NB4 (cell line): ENCODE data around the gene SCIMP.
"Not testable (repeated sequence)": the region's sequence is repeated elsewhere in the genome, so short reads cannot be mapped to it uniquely, and the experiment has no call there.

Experiments used
- CTCF ChIP-seq: IDR thresholded peaks from one replicate; pipeline ENCODE4 v1.5.1; 2012; ENCODE audit warnings: low read depth, low read length
- POLR2A ChIP-seq: IDR thresholded peaks from 2 replicates; pipeline ENCODE4 v1.6.1; 2011; ENCODE audit warnings: mild to moderate bottlenecking; ENCODE audit not compliant: insufficient read length; ENCODE audit errors: extremely low read depth

- TF ChIP-seq POLR2A, CTCF: not testable (repeated sequence)
These were observed 59.6 kb downstream of the SCIMP start for GRCh38 chr17:5175027-5175426.
